GM21737 (cell line): ENCODE data around the gene OXSR1.
"Not testable (repeated sequence)": the region's sequence is repeated elsewhere in the genome, so short reads cannot be mapped to it uniquely, and the experiment has no call there.

Experiments
- ATAC-seq: cut with Tn5 transposase; IDR thresholded peaks from one replicate; pipeline ENCODE4 v1.9.1; 2021; ENCODE audit warnings: mild to moderate bottlenecking, moderate library complexity; ENCODE audit not compliant: unreplicated experiment

OXSR1 gene

DNA sequence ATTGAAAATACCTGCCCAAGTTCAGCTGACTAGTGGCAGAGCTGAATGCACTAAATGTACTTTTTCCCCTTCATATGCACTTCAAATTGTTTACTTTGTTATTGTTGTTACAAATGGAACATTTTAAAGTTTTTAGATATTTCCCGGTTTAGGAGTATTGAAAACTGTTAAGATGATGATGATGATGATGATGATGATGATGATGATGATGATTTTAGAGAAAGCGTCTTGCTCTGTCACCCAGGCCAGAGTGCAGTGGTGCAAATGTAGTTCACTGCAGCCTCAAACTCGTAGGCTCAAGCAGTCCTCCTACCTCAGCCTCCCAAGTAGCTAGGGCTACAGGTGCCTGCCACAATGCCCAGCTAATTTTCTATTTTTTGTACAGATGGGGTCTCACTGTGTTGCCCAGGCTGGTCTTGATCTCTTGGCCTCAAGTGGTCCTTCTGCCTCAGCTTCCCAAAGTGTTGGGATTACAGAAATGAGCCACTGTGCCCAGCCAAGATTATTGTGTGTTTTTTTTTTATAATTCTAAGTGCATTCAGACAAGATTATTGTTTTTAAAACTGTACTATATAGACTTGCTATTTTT lies 54.4 kb downstream of the OXSR1 start:
- no peak for ATAC-seq

DNA sequence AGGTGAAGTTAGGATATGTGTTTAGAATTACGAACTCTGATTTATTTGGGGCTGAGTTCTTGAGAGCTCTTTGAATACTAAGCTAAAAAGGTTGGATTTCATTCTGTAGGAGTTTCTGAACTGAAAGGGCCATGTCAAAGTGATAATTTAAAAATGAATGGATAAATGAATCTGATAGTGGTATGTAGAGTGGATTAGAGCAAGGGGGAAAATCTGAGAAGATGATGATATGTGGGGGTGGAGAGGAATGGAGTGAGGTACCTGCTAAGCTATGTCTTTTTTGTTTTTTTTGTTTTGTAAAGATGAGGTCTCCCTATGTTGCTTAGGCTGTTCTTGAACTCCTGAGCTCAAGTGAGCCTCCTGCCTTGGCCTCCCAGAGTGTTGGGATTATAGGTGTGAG lies 55.7 kb downstream of the OXSR1 start:
- no peak for ATAC-seq

DNA sequence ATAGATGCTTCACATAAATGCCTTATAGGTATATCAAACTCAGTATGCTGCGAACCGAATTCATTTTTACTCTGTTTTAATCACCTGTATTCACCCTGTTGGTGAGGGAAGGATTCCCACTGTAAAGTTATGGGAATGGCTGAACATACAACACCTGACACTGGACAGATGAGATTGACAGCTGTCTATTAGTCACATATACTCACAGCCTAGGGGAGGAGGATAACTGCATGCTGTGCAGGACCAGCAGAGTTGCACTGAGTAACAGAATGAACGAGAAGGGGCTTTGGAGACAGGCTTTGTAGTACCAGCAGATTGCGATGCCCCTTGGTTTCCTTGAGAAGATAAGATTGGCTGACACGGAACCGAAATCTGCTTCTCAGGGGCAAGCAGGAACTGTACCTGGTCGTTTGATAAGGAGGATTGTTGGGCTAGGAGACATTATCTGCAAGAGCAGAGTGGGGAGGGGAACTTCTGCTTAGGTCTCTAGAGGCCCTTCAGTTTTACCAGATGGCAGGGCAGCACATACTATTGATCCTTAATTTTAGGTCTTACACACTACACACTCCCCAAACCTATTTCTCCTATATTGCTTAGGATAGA lies 56.8 kb downstream of the OXSR1 start:
- no peak for ATAC-seq

DNA sequence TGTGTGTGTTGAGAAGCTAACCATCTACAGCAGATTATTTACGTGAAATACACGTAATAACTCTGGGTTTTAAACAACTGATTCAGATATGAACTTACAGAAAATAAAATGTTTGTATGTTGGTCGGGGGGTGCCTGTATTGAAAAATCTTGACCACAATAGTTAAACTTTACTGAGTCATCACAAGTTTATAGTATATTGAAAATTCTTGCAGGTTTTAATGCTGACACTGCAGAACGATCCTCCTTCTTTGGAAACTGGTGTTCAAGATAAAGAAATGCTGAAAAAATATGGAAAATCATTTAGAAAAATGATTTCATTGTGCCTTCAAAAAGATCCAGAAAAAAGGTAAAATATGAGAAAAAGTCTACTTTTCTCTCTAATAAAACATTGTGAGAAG lies 59.0 kb downstream of the OXSR1 start:
- ATAC-seq = no peak

DNA sequence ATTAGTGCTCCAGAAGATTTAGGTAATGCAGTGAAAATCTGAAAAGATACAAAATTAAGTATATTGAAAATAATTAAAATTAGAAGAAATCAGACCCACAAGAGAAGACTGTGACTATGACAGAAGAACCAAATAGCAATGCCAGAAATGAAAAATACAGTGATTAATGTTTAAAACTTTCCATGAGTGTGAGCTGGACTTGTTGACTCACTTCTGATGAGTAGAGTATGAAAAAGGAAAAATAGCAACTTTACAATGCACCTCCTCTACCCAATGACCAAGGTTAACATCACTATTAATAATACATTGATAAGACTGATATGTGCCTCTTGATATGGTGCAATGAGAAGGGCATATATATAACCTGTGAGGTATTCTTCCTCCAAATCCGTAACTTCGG lies 60.9 kb downstream of the OXSR1 start:
- ATAC-seq = no peak

DNA sequence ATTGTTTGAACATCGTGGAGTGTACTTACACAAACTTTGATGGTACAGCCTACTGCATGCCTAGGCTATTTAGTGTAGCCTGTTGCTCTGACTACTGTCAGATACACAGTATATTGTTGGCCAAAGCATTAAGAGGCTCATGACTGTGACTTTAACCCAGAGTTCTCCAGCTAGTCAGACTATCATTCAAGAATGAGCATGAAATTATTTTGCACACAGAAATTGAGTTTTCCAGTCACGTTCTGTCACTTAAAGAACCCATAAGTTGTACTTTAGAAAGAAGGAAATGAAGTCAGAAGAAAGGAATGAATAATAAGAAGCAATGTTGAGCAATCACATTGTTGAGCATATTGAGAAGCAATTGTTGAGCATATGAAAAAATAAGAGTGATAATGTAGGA lies 62.7 kb downstream of the OXSR1 start:
- ATAC-seq = no peak

DNA sequence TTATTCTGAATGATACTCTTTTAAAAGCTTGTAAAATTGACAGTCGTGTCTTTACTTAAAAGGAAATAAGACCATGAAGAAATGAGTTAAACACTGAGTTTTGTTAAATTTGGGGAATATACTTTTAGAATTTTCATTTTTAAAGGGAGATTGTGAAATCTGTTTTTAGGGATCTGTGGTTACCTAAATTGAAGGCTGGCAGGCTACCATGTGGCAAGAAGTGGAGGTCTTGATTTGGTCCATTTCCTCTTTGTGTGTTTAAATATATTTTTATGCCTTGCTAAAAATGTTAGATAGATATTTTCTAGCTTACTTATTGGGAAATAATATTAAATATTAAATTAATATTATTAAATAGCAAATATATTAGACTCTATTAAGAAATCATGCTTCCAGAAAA lies 63.7 kb downstream of the OXSR1 start:
- ATAC-seq = no peak

DNA sequence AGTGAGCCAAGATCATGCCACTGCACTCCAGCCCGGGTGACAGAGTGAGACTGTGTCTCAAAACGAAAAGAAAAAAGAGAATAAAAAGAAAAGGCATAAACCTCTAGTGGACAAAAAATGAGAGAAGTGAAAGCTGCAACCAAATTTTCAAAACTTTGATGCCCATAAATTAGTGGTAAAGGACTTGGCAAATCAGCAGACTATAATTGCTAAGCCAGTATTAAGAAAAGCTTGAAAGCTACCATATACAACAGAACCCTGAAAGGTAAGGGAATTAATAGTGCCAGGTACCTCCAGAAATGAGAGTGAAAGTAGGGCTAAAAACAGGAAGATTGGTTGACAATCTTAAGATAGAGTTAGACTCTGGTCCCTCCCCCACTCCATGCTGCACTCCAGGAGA lies 67.4 kb downstream of the OXSR1 start:
- no peak for ATAC-seq

DNA sequence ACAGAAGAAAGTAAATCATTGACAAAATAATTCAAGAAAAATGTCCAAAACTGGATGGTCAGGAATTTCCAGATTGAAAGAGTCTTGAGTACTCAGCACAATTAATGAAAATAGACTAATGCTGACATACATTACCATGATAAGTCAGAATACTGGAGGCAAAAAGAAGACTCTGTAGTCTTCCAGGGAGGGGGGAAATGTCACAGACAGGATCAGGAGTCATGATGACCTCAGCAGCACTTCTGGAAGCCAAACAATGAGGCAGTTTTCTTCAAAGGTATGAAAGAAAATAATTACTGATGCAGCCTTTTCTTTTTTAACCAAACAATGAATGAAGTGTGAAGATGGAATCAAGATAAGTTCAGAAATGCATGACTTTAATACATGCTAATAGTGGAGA lies 70.1 kb downstream of the OXSR1 start:
- no peak for ATAC-seq

DNA sequence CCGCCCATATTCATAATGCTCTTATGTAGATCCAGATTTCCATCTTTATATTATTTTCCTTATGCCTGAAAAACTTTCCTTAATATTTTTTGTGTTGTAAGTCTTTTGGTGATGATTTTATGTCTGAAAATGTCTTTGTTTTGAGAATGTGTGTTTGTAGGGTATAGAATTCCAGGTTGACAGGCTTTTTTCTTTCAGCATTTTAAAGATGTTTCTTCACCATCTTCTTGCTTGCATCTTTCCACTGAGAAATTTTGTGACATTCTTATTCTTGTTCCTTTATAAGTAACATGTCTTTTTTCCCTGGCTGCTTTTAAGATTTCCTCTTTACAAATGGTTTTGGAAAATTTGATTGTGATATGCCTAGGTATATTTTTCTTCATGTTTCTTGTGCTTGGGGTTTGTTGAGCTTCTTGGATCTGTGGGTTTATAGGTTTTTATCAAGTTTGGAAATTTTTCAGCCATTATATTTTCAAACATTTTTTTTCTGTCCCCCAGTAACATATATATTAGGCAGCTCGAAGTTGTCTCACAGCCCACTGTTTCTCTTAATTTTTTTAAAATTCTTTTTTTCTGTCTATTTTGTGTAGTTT lies 73.2 kb downstream of the OXSR1 start:
- no peak for ATAC-seq

DNA sequence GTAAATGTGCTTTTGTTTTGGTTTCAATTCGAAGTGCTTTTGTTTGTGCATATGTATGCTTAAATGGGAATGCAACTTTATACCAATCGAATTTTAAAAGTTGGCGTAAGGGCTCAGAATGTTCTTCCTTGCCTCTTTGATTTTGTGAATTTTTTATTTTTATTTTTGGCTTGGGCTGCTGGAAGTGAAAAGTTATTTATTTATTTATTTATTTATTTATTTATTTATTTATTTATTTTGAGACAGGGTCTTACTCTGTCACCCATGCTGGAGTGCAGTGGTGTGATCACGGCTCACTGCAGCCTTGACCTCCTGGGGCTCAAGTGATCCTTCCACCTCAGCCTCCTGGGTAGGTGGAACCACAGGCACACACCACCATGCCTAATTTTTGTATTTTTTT lies 77.5 kb downstream of the OXSR1 start:
- ATAC-seq = not testable (repeated sequence)

DNA sequence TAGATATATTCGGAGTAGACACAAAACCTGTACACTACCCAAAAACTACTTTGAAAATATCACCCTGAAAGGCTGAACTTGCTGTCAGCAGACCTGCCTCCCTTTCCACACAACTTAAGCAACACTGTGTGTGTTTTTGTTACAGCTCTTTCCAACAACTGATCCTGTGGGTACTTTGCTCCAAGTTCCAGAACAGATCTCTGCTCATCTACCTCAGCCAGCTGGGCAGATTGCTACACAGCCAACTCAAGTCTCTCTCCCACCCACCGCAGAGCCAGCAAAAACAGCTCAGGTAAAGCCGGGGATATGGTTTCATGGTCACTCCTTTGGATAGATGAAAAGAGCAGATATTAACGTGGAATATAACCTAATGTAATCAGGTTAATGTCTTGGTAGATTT lies 80.6 kb downstream of the OXSR1 start:
- ATAC-seq = no peak

DNA sequence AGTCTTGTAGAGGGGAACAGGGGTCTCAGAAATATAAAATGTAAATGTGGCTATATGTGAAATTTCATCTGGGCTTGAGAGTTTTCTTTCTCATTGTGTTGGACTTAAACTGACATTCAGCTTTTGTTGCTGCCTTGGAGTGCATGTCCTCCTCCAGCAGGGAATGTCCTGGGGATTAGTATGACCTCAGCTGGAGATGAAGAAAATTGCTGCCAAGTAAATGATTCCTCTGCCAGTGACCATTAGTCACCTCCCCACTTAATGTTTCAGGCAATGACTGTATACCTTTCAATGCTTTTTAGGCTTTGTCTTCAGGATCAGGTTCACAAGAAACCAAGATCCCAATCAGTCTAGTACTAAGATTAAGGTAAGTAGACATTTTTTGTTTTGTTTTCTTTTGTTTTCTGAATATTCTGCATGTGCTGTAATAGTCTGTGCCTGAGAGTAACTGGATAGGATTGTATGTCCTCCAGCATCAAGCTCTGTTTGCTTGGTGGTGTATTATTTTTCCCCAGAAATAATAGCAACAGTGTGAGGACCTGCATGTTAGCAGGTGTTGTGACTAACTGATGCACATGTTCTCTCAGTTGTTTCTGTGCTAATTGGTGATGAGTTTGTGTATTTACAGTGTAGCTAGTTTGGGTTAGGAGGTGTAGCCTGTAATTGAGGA lies 82.2 kb downstream of the OXSR1 start:
- no peak for ATAC-seq

DNA sequence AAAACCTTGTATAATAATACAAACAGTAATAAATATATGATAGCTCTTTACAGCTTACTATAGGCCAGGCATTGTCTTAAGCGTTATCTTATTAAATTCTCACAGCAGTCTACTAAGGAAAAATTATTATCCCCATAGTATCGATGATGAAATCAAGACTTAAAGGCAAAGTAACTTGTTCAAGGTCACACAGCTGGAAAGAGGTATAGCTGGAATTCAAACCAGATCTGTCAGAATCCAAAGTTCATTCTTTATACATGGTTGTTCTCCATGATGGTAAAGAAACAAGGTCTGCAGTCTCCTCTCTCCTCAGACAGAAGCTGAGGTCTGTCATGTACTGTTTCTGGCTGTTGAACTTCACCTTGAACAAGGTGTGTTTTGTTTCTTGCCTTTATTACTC lies 84.9 kb downstream of the OXSR1 start:
- ATAC-seq = no peak

DNA sequence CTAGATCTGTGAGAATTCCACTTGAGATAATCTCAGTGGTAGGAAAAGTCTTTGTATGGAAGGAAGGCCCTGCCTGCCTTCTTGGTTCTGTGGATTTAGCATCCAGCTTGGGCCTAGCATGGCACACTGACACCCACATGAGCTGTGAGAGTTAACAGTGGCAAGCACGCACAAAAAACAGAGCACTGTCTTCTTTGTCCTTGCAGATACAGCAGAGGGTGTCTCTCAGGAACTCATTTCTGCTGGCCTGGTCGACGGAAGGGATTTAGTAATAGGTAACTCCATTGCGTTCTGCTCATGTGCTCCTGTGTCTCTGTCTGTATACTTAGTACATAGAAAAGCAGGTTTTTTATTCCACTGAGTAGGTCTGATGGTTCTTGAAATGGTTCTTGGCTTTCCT lies 85.9 kb downstream of the OXSR1 start:
- no peak for ATAC-seq

DNA sequence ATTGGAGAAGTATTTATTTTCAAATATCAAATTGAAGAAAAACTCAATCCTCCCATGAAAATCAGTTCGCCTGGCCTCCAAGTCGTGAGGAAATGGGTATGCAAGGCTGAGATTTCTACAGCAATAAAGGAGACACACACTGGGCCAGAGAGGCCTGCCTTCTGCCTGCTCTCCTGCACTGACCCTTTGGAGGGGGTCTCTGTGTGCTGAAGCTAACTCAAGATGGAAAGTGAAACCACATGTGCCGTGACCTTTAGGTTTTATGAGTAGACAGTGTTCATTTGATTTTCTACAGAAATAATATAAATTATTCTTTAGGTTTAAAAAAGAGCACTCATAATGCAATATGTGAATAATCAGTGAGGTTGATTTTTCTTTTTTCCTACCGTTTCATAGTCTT lies 88.4 kb downstream of the OXSR1 start:
- no peak for ATAC-seq

DNA sequence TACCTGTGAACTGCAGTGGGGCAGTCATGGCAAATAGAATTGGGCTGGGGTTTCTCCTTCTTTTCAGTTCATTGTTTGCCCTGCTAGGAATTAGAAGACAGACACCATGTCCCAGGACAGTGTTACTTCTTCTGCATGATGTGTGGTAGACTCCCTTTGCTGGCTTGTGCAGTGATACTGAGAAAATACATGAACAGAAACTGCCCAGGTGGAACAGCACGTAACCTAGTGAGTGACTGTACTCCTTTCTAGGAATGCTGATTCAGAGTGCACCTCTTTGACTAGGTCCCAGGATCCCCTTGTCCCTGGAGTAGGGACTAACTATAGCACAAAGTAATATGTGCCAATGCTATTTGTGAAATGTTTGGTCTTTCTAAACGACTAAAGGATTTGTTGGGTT lies 89.5 kb downstream of the OXSR1 start:
- ATAC-seq = no peak

DNA sequence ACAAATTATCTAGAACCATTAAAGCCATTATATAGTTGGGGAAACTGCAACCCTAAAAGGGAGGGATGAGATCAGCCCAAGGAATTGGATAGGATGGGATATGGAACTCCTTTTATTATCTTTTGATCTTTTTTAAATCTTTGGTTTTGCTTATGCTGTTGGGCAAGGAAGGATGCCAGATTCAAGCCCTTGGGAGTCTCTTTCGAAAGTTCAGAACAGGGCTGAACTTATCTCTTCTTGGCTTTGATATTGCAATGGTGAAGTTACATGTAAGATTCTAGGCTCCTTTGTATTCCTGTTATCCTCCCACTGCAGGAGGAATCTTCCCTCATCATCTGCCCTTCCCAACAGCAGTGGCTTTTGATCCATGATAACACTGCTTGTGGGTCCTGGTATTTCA lies 90.3 kb downstream of the OXSR1 start:
- ATAC-seq = no peak

DNA sequence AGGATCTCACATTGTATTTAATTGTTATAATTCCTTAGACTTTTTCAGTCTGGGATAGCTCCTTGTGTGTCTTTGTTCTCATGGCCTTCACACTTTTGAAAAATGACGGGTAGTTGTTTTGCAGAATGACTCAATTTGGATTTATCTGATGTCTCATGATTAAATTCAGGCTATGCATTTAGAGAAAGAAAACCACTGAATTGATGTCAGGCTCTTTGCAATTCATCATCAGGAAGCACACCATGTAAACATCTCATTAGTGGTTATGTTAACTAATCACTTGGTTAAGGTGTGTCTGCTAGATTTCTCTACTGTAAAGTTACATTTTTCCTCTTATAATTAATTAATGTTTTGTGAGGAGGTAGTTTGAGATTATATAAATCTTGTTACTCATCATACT lies 92.2 kb downstream of the OXSR1 start:
- no peak for ATAC-seq

DNA sequence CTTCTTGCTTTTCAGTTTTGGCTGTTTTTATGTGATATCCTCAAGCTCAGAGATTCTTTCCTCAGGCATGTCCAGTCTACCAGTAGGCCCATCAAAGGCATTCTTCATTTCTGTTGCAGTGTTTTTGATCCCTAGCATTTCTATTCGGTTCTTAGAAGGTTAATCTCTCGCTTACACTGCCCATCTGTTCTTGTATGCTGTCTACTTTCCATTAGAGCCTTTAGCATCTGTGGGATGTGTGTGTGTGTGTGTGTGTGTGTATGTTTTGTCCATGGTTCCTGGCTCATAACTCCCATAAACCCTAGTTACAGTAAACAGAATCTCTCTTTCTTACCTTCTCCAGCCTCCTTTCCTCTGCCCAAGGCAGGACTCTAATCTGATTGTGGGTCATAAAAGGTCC lies 95.1 kb downstream of the OXSR1 start:
- ATAC-seq = no peak

DNA sequence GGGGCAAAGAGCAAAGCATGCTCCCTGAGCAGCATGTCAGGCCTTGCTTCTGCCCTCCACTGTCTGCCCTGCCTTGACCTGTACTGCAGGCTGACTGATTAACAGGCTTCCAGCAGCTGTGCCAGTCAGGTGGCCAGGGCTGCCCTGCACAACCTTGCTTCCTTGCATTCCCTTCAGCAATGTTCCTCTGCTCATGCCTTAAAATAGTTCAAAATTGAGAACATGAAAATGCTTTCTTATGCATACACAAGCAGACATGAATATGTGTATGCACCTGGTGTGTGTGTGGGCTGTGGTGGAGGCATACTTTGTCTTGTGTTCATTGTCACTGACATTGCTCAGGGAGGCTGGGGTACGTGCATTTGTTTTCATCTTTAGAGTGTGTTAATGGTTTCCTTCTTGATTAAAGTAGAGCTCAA lies 99.0 kb downstream of the OXSR1 start:
- no peak for ATAC-seq

DNA sequence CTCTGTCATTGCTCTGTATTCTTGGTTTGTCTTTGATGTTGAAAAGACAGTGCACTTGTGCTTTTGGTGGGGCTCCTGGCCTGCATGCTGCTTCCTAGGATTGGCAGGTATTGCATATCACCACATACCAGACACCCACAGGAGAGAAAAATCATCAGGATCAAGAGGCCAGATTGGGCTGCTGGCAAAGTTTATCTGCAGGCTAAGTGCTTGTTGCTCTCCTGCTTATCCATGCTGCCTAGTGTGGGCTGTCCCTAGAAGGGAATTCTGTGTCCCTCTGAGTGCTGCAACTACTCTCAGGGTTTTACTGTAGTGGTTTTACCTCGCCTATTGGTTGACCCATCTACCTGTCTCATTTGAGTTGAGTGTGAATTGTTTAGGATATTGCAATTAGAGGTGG lies 99.4 kb downstream of the OXSR1 start:
- no peak for ATAC-seq
